Ovary (tissue), 3 donors: ENCODE results near the gene LUZP2.

Source experiments
- CTCF ChIP-seq, 3 donors: fragments of 450-650 bp in 2 of 3; fragments of 200-600 bp in 1 of 3; IDR thresholded peaks; one replicate each; pipeline versions ENCODE4 v1.5.1 to v1.8.0; 2016 to 2022; ENCODE audit warnings: antibody characterized with exemption in 3 of 3, mild to moderate bottlenecking in 1 of 3
- POLR2A ChIP-seq: fragments of 450-650 bp; IDR thresholded peaks from one replicate; pipeline ENCODE4 v1.6.1; 2017; ENCODE audit warnings: antibody characterized with exemption, mild to moderate bottlenecking, moderate library complexity
- donor health status: DM: no; HTN: no; CAD: no.

DNA sequence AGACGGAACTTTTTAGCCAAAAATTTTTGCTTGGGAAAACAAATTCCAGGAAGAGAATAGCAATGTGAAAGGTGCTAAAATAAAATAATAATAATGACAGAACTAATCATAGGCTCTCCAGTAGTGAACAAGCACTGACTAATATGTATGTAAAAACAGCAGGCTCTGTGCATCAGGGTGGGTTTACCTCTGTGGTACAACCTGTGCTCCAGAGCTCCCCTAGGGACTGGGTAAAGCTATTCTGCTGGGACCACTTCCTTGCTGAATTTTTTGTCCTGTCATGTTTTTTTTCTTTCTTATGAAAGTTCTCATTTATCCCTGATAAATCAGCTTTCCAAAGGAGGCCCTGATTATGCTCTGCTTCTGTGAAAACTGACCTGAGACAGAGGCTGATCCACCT lies 18.8 kb downstream of the LUZP2 start:
- TF ChIP-seq POLR2A (no peak), CTCF (IDR thresholded peaks at IDR 0.05) (no peak)
